Neuronal stem cell (in vitro differentiated cells): ENCODE results near the gene ANKRD44.
A peak's percentile ranks its signal among the peaks of the same experiment; 100 is the strongest.

Experiments used
- DNase-seq: peaks from one replicate; pipeline ENCODE4 v3.0.0-alpha.2; 2013; ENCODE audit warnings: low spot score
- H2AFZ ChIP-seq: one replicate; pipeline ENCODE4 v1.6.1; 2013; ENCODE audit warnings: mild to moderate bottlenecking, low read length, inconsistent platforms
- H2AK5ac ChIP-seq: 2 replicates; pipeline ENCODE4 v1.6.1; 2013; ENCODE audit warnings: low read depth, mild to moderate bottlenecking, inconsistent platforms, low read length, moderate library complexity, mixed read lengths
- H2BK120ac ChIP-seq: 2 replicates; pipeline ENCODE4 v1.6.1; 2013; ENCODE audit warnings: low read depth, mild to moderate bottlenecking, inconsistent platforms, low read length, moderate library complexity, mixed read lengths
- H2BK12ac ChIP-seq: one replicate; pipeline ENCODE4 v1.6.1; 2013; ENCODE audit warnings: low read length, inconsistent platforms
- H2BK15ac ChIP-seq: 2 replicates; pipeline ENCODE4 v1.6.1; 2013; ENCODE audit warnings: mild to moderate bottlenecking, low read length, inconsistent platforms, mixed read lengths
- H2BK5ac ChIP-seq: one replicate; pipeline ENCODE4 v1.6.1; 2013; ENCODE audit warnings: inconsistent platforms, mild to moderate bottlenecking, low read length, moderate library complexity
- H3K14ac ChIP-seq: one replicate; pipeline ENCODE4 v1.6.1; 2013; ENCODE audit warnings: low read length, inconsistent platforms
- H3K18ac ChIP-seq: 2 replicates; pipeline ENCODE4 v1.6.1; 2013; ENCODE audit warnings: low read length, inconsistent platforms
- H3K23ac ChIP-seq: 2 replicates; pipeline ENCODE4 v1.6.1; 2013; ENCODE audit warnings: low read depth, mild to moderate bottlenecking, mixed read lengths, low read length, inconsistent platforms; ENCODE audit not compliant: poor library complexity
- H3K27ac ChIP-seq: replicated peaks from 3 replicates; pipeline ENCODE4 v1.5.1; 2013; ENCODE audit warnings: low read length, inconsistent platforms
- H3K27me3 ChIP-seq, 3 experiments: 2 replicates each; pipeline ENCODE4 v1.6.1; 2013; ENCODE audit warnings: low read length in 3 of 3, mild to moderate bottlenecking in 2 of 3, inconsistent platforms in 1 of 3, low read depth in 1 of 3, mixed read lengths in 1 of 3, moderate library complexity in 1 of 3; ENCODE audit not compliant: control insufficient read depth in 3 of 3, insufficient read depth in 3 of 3
- H3K36me3 ChIP-seq, 2 donors: replicated peaks in 1 of 2; 2 replicates each; pipeline ENCODE4 v1.6.1; 2013; ENCODE audit warnings: low read length in 2 of 2; ENCODE audit not compliant: control insufficient read depth in 2 of 2, insufficient read depth in 2 of 2
- H3K4ac ChIP-seq: 2 replicates; pipeline ENCODE4 v1.6.1; 2013; ENCODE audit warnings: inconsistent platforms, mild to moderate bottlenecking, low read length, moderate library complexity
- H3K4me1 ChIP-seq, 2 donors: 1 replicate in 1 of 2; 2 replicates in 1 of 2; pipeline ENCODE4 v1.6.1; 2013; ENCODE audit warnings: low read length in 2 of 2, low read depth in 1 of 2; ENCODE audit not compliant: control insufficient read depth in 2 of 2, insufficient read depth in 1 of 2
- H3K4me2 ChIP-seq: one replicate; pipeline ENCODE4 v1.6.1; 2013; ENCODE audit warnings: mild to moderate bottlenecking, low read length, inconsistent platforms; ENCODE audit not compliant: insufficient read depth, poor library complexity, severe bottlenecking
- H3K4me3 ChIP-seq, 2 donors: 2 replicates each; pipeline ENCODE4 v1.5.1; 2013; ENCODE audit warnings: low read length in 2 of 2, mild to moderate bottlenecking in 2 of 2, inconsistent platforms in 1 of 2, moderate library complexity in 1 of 2
- H3K79me1 ChIP-seq: one replicate; pipeline ENCODE4 v1.6.1; 2013; ENCODE audit warnings: low read depth, mild to moderate bottlenecking, inconsistent platforms, low read length, moderate library complexity
- H3K9ac ChIP-seq: one replicate; pipeline ENCODE4 v1.6.1; 2013; ENCODE audit warnings: mild to moderate bottlenecking, low read depth, low read length, inconsistent platforms; ENCODE audit not compliant: poor library complexity
- H3K9me3 ChIP-seq, 2 donors: replicated peaks in 1 of 2; 2 replicates each; pipeline versions ENCODE3 to v1.6.1; 2013; ENCODE audit warnings: low read length in 2 of 2, mild to moderate bottlenecking in 2 of 2, inconsistent platforms in 1 of 2, low read depth in 1 of 2, mixed read lengths in 1 of 2, moderate library complexity in 1 of 2; ENCODE audit not compliant: control insufficient read depth in 2 of 2, insufficient read depth in 1 of 2
- H4K8ac ChIP-seq: one replicate; pipeline ENCODE4 v1.6.1; 2013; ENCODE audit warnings: low read depth, mild to moderate bottlenecking, inconsistent platforms, low read length, moderate library complexity
- H4K91ac ChIP-seq: one replicate; pipeline ENCODE4 v1.6.1; 2013; ENCODE audit warnings: low read length, low read depth, mild to moderate bottlenecking, inconsistent platforms; ENCODE audit not compliant: poor library complexity
- WGBS, 2 donors: extraction: QIAGEN DNeasy Blood & Tissue Kit; methylation state at CpG; one replicate each; pipeline ENCODE4 v1.1.7; 2013; ENCODE audit warnings: missing lambda C conversion rate in 2 of 2, mixed read lengths in 1 of 2; ENCODE audit not compliant: insufficient read length in 2 of 2, insufficient replicate concordance in 1 of 2; ENCODE audit errors: extremely low coverage in 2 of 2; 5-methylcytosine and 5-hydroxymethylcytosine counted together

Gene ANKRD44

GRCh38 chr2:197191177-197191939, 119.2 kb downstream of the ANKRD44 start:
- WGBS, 2 donors: no CpG with 5 or more reads among the region's 4 CpGs
- DNase-seq: peak; percentile 18

GRCh38 chr2:197190100-197190432, 120.5 kb downstream of the ANKRD44 start:
- no peak for DNase-seq
- Histone ChIP-seq H3K9me3 (no peaks in the 10 kb centered on the region), H2AFZ (no peak overlapping the region), H3K4me2 (no peak overlapping the region), H3K4me3 (no peak overlapping the region), H2BK5ac (no peak overlapping the region), H2AK5ac (no peak overlapping the region), H4K8ac (no peak overlapping the region), H3K9ac (no peak overlapping the region), H3K27ac (no peak overlapping the region), H3K14ac (no peak overlapping the region), H3K79me1 (no peaks in the 10 kb centered on the region), H3K18ac (no peak overlapping the region), H2BK120ac (no peak overlapping the region), H3K27me3 (no peaks in the 10 kb centered on the region), H2BK15ac (no peak overlapping the region), H3K23ac (no peak overlapping the region), H3K4me1 (peaks cover 8 to 13% of the 10 kb centered on the region in 2 donors), H3K36me3 (no peaks in the 10 kb centered on the region), H3K4ac (no peak overlapping the region), H4K91ac (no peak overlapping the region), H2BK12ac (no peak overlapping the region)
- no CpG with 5 or more reads among the region's 3 CpGs for WGBS, 2 donors

More at GRCh38 chr2:197191177-197191939, 119.2 kb downstream of the ANKRD44 start:
- H3K23ac ChIP-seq: no peak overlapping the region
- H3K9me3 ChIP-seq: no peaks in the 10 kb centered on the region
- no peak overlapping the region for H3K14ac ChIP-seq
- H3K27ac ChIP-seq: no peak overlapping the region
- H2AFZ ChIP-seq: no peak overlapping the region
- H2BK5ac ChIP-seq: no peak overlapping the region
- H4K91ac ChIP-seq: no peak overlapping the region
- H3K4me3 ChIP-seq: no peak overlapping the region
- no peaks in the 10 kb centered on the region for H3K79me1 ChIP-seq
- no peak overlapping the region for H3K18ac ChIP-seq
- no peak overlapping the region for H3K4me2 ChIP-seq
- no peak overlapping the region for H3K4ac ChIP-seq
- H3K27me3 ChIP-seq: no peaks in the 10 kb centered on the region
- no peak overlapping the region for H2AK5ac ChIP-seq
- peaks cover 6 to 11% of the 10 kb centered on the region in 2 donors for H3K4me1 ChIP-seq
- H2BK120ac ChIP-seq: no peak overlapping the region
- H3K36me3 ChIP-seq: no peaks in the 10 kb centered on the region
- H4K8ac ChIP-seq: no peak overlapping the region
- H3K9ac ChIP-seq: no peak overlapping the region
- H2BK12ac ChIP-seq: no peak overlapping the region
- no peak overlapping the region for H2BK15ac ChIP-seq

- DNase-seq: no peak
- Histone ChIP-seq H4K91ac (no peak overlapping the region), H3K4me3 (no peak overlapping the region), H3K23ac (no peak overlapping the region), H3K14ac (no peak overlapping the region), H3K27me3 (no peaks in the 10 kb centered on the region), H3K27ac (no peak overlapping the region), H4K8ac (no peak overlapping the region), H3K36me3 (no peaks in the 10 kb centered on the region), H2BK15ac (no peak overlapping the region), H3K9ac (no peak overlapping the region), H3K79me1 (no peaks in the 10 kb centered on the region), H3K4ac (no peak overlapping the region), H3K18ac (no peak overlapping the region), H3K9me3 (no peaks in the 10 kb centered on the region), H2BK120ac (no peak overlapping the region), H3K4me2 (no peak overlapping the region), H2BK12ac (no peak overlapping the region), H2AFZ (peak overlapping the region; percentile 27), H2BK5ac (no peak overlapping the region), H2AK5ac (no peak overlapping the region), H3K4me1 (peaks cover 10 to 13% of the 10 kb centered on the region in 2 donors)
- WGBS, 2 donors: no CpG with 5 or more reads among the region's 10 CpGs
Observed at GRCh38 chr2:197189426-197190099, 121.0 kb downstream of the ANKRD44 start.

- H3K4ac ChIP-seq: no peak overlapping the region
Observed at GRCh38 chr2:197185676-197186075, 124.9 kb downstream of the ANKRD44 start.

More at GRCh38 chr2:197185676-197186075, 124.9 kb downstream of the ANKRD44 start:
- no peak overlapping the region for H2BK5ac ChIP-seq
- H3K27me3 ChIP-seq: no peaks in the 10 kb centered on the region
- H3K4me1 ChIP-seq: peaks cover 10 to 13% of the 10 kb centered on the region in 2 donors
- no peak overlapping the region for H4K91ac ChIP-seq
- no peak overlapping the region for H3K4me3 ChIP-seq
- no peaks in the 10 kb centered on the region for H3K36me3 ChIP-seq
- DNase-seq: no peak
- H3K4me2 ChIP-seq: no peak overlapping the region
- no peaks in the 10 kb centered on the region for H3K79me1 ChIP-seq
- H3K14ac ChIP-seq: no peak overlapping the region
- no peak overlapping the region for H2BK12ac ChIP-seq
- H2BK15ac ChIP-seq: no peak overlapping the region
- H2BK120ac ChIP-seq: no peak overlapping the region
- no peaks in the 10 kb centered on the region for H3K9me3 ChIP-seq
- H3K27ac ChIP-seq: no peak overlapping the region
- no peak overlapping the region for H3K18ac ChIP-seq
- H3K9ac ChIP-seq: no peak overlapping the region
- H2AK5ac ChIP-seq: no peak overlapping the region
- H4K8ac ChIP-seq: no peak overlapping the region
- WGBS, 2 donors: no CpG with 5 or more reads among the region's 1 CpG
- H2AFZ ChIP-seq: no peak overlapping the region
- H3K23ac ChIP-seq: no peak overlapping the region
